GM21526 (cell line): Measurements from ENCODE around the gene LSM11.
"Not testable (repeated sequence)": the region's sequence is repeated elsewhere in the genome, so short reads cannot be mapped to it uniquely, and the experiment has no call there.

Experiments used
- ATAC-seq: cut with Tn5 transposase; IDR thresholded peaks from one replicate; pipeline ENCODE4 v1.9.1; 2021; ENCODE audit warnings: moderate library complexity; ENCODE audit not compliant: unreplicated experiment, low FRiP score

Gene LSM11

DNA sequence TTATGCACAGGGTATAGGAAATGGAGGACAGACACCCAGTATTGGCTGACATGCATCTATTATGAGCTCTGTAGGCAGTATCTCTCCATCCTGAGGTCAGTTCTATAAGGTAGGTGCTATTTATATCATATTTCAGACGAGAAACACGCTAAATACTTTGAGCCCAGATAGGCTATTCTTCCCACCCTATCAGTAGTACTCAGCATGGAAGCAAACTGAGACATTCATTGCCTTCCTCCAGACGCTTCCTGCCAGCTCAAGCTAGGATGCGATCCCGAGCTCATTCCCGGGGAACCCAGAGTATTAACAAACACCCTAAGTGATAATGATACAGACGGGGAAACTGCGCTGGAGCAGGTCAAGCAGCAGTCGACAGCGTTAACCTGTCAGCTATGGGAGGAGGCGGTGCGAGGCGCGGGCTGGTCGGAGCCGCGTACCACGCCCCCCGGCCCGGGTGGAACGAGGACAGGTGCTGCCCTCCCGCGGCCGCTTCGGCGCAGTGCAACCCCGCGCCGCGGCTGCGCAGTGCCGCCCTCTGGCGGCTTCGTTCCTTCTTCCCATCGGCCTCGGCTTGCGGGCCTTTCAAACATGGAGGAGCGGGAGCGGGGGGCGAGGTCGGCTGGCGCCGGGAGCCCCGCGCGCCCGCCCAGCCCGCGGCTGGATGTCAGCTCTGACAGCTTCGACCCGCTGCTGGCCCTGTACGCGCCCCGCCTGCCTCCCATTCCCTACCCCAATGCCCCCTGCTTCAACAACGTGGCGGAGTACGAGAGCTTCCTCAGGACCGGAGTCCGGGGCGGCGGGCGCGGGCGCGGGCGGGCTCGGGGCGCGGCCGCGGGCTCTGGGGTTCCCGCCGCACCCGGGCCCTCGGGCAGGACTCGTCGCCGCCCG is at the start of gene LSM11:
TSS of gene LSM11 (plus strand) at position 550 of the 888 bp plus-strand sequence. CDS start at position 589, 39 bp downstream.
- peak; percentile 92 for ATAC-seq

DNA sequence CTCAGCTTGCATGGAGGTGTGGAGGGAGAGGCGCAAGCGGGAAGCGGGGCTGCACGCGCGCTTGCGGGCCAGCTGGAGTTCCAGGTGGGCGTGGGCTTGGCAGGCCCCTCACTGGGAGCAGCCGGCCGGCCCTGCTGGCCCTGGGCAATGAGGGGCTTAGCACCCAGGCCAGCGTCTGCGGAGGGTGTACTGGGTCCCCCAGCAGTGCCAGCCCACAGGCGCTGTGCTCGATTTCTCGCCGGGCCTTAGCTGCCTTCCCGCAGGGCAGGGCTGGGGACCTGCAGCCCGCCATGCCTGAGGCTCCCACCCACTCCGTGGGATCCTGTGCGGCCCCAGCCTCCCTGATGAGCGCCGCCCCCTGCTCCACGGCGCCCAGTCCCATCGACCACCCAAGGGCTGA is 49.7 kb upstream of the LSM11 start:
- ATAC-seq = not testable (repeated sequence)

DNA sequence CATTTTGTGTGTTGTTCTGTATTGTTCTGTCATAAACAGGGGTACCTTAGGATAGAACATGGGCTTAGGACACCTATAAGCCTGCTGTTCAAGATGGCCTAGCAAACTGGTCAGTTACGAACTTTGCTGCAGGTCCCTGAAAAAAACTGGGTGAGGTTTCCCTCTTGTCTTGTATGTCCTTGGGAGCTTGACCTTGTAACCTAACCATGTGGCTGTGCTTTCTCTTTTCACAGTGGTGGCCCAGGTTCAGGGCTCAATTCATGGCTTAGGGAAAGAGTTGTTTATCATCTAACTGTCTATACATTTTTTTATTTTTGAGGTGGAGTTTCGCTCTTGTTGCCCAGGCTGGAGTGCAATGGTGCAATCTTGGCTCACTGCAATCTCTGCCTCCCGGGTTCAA is 47.4 kb upstream of the LSM11 start:
- ATAC-seq = not testable (repeated sequence)

- ATAC-seq = not testable (repeated sequence)
Observed at GRCh38 chr5:157698674-157699073, 44.8 kb upstream of the LSM11 start.

GRCh38 chr5:157703736-157704135 is 39.8 kb upstream of the LSM11 start:
- ATAC-seq = no peak

- no peak for ATAC-seq
Observed at GRCh38 chr5:157708866-157709265, 34.6 kb upstream of the LSM11 start.

GRCh38 chr5:157709346-157709745 is 34.2 kb upstream of the LSM11 start:
- no peak for ATAC-seq

DNA sequence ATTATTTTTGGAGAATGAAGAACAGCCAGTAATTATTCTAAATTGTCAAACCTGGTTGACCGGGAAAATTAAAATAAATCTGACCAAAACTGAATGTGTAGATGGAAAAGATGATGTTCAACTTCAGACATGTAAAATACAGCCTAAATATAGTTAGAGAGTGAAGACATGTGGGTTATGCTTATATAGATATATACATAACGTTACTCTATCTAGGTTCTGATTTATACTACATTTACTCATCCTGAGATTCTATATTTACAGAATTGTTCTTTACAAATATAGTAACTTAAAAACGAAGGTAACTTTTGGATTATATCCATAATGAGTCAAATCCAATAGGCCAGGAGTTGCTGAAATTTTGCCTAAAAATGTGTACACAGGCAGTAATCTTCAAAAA is 33.1 kb upstream of the LSM11 start:
- no peak for ATAC-seq

DNA sequence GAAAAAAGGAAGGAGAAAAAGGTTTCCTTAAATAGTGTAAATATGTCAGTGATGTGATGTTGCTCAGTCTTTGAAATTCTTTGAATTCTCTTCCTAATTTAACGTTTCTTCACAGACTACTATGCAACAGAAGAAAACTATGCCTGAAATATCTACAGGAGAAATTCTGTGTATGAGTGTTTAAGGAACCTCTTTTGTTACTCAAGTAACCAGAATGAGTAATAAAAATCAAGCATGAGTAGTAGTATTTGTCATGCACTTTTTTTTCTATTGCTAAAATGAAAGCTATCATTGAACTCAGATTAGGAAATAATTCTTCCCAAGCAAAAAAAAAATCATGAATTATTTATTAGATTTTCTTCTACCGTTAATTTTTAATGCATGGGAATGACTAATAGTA is 32.6 kb upstream of the LSM11 start:
- ATAC-seq = no peak

- no peak for ATAC-seq
Observed at GRCh38 chr5:157713830-157714595, 29.5 kb upstream of the LSM11 start.

- no peak for ATAC-seq
Observed at GRCh38 chr5:157714596-157714864, 29.0 kb upstream of the LSM11 start.

GRCh38 chr5:157718519-157718918 is 25.0 kb upstream of the LSM11 start:
- no peak for ATAC-seq

DNA sequence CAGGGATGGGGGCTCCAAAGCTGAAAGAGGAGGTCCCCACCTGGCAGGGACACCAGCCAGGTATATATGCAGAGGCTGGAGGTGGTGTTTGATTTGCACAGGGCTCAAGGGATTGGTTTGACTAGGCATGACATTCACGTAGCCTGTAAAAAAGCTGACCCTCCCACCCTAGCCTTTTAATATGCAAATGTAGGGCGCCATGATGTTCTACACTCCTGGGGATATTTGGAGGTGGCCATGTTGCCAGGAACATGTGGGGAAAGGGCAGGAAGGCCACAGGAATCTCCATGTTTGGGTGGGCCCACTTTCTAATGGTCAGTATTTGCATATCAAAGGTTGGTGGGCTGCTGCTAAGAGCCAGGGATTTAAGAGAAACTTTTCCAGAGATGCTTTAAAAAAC is 24.3 kb upstream of the LSM11 start:
- ATAC-seq = no peak

- ATAC-seq = no peak
Observed at GRCh38 chr5:157721159-157721558, 22.4 kb upstream of the LSM11 start.

DNA sequence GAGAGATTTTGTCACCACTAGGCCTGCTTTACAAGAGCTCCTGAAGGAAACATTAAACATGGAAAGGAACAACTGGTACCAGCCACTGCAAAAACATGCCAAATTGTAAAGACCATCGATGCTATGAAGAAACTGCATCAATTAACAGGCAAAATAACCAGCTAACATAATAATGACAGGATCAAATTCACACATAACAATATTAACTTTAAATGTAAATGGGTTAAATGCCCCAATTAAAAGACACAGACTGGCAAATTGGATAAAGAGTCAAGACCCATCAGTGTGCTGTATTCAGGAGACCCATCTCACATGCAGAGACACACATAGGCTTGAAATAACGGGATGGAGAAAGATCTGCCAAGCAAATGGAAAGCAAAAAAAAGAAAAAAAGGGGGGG is 20.6 kb upstream of the LSM11 start:
- ATAC-seq = not testable (repeated sequence)

DNA sequence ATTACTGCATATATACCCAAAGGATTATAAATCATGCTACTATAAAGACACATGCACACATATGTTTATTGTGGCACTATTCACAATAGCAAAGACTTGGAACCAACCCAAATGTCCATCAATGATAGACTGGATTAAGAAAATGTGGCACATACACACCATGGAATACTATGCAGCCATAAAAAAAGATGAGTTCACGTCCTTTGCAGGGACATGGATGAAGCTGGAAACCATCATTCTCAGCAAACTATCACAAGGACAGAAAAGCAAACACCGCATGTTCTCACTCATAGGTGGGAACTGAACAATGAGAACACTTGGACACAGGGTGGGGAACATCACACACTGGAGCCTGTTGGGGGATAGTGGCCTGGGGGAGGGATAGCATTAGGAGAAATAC is 16.9 kb upstream of the LSM11 start:
- not testable (repeated sequence) for ATAC-seq

DNA sequence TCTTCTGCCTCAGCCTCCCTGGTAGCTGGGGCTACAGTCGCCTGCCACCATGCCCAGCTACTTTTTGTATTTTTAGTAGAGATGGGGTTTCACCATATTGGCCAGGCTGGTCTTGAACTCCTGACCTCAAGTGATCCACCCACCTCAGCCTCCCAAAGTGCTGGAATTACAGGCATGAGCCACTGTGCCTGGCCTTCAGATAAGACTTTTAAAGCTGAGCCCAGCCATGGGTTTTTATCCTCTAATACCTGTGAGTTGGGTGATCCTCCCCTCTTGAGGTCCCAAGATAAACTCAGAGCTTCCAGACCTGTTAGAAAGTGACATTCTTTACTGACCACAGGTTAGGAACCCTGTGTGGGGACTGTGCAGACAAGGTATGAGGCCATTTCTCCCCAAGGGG is 15.7 kb upstream of the LSM11 start:
- ATAC-seq = not testable (repeated sequence)

GRCh38 chr5:157729858-157730257 is 13.7 kb upstream of the LSM11 start:
- peak; percentile 73 for ATAC-seq

DNA sequence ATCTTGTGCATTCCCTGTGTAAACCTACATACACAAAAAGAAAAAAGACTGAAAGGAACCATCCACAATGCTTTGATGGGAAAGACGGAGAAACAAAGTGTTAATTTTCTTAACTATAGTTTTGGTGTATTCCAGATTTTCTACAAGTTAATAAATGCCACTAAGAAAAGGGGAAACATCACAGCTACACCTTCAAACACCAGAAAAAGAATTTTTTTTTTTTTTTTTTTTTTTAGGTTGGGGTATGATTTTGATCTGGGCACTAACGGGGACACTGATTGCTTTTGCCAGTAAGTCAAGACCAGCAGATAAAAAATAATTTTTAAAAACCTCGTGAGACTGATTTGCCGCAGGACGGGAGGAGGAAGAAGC is 12.6 kb upstream of the LSM11 start:
- no peak for ATAC-seq

DNA sequence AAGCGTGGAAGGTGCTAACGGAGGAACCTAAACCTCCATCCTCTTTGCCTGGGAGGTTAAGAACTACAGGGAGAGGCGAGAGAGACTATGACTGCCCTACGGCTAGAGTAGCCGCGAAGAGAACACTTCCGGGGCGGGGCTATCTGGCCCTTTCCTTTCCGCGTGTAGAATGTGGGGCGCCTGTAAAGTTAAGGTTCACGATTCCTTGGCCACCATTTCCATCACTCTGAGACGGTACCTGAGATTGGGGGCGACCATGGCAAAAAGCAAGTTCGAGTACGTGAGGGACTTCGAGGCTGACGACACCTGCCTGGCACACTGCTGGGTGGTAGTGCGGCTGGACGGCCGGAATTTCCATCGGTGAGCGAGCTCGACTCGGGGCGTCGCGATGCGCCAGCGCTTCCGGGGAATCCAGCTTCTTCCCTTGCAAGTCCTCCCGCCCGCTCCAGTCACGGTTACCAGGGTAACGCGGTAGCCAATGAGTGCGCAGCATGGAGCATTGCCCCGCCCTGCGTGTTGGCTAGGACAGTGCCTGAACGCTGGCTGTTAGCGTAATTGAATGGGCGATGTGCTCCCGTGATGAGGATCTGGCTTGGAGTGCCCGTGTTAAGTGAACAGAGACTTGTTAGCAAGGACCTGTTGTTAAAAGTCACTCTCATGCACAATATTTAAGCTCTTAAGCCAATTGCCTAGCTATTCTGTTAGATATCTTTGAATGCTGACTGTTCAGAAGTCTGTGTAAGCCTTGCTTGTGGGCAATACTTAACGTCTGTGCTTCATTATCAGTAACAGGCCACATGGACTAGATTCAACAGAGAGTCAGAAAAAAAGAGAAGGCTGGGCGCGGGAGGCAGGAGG is 12.0 kb upstream of the LSM11 start, which contains the start of gene THG1L:
TSS of gene THG1L (plus strand) at position 149 of the 858 bp plus-strand sequence. CDS start at position 170, 21 bp downstream.
- peak; percentile 91 for ATAC-seq

DNA sequence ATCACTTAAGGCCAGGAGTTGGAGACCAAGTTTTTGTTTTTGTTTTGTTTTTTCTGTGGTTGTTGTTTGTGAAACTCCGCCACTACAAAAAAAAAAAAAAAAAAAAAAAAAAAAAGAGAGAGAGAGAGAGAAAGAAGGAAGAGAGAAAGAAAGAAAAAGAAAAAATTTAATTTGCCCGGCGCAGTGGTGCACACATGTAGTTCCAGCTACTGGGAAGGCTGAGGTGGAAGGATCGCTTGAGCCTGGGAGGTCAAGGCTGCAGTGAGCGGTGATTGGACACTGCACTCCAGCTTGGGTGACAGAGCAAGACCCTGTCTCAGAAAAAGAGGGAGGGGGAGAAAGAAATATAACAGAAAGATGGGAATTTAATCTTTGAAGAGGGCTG is 11.4 kb upstream of the LSM11 start:
- ATAC-seq = no peak
